Ishikawa (cell line): ENCODE results near the gene APBB3.
A peak's percentile ranks its signal among the peaks of the same experiment; 100 is the strongest.

Source experiments
- CEBPB ChIP-seq: IDR thresholded peaks from 2 replicates; pipeline ENCODE4 v1.6.1; 2012
- CREB1 ChIP-seq: IDR thresholded peaks from 2 replicates; pipeline ENCODE4 v1.6.1; 2012; ENCODE audit warnings: low read depth
- EGR1 ChIP-seq: IDR thresholded peaks from 2 replicates; pipeline ENCODE4 v1.6.1; 2012
- EP300 ChIP-seq: IDR thresholded peaks from 2 replicates; pipeline ENCODE4 v1.6.1; 2012; ENCODE audit warnings: borderline replicate concordance
- FOXM1 ChIP-seq: IDR thresholded peaks from 2 replicates; pipeline ENCODE4 v1.6.1; 2012; ENCODE audit warnings: low read depth, borderline replicate concordance
- MAX ChIP-seq: IDR thresholded peaks from 2 replicates; pipeline ENCODE4 v1.6.1; 2012
- NFIC ChIP-seq: IDR thresholded peaks from 2 replicates; pipeline ENCODE4 v1.6.1; 2012
- RAD21 ChIP-seq: IDR thresholded peaks from 2 replicates; pipeline ENCODE4 v1.6.1; 2012; ENCODE audit warnings: low read depth
- REST ChIP-seq: IDR thresholded peaks from 2 replicates; pipeline ENCODE4 v1.6.1; 2012; ENCODE audit warnings: low read depth, mild to moderate bottlenecking
- TAF1 ChIP-seq: IDR thresholded peaks from 2 replicates; pipeline ENCODE4 v1.6.1; 2012; ENCODE audit warnings: low read depth, mild to moderate bottlenecking
- TCF12 ChIP-seq: IDR thresholded peaks from 2 replicates; pipeline ENCODE4 v1.6.1; 2012; ENCODE audit warnings: low read depth
- TEAD4 ChIP-seq: IDR thresholded peaks from 2 replicates; pipeline ENCODE4 v1.6.1; 2012
- USF1 ChIP-seq: IDR thresholded peaks from 2 replicates; pipeline ENCODE4 v1.6.1; 2012
- YY1 ChIP-seq: IDR thresholded peaks from 2 replicates; pipeline ENCODE4 v1.6.1; 2012; ENCODE audit warnings: low read depth
- ZBTB7A ChIP-seq: IDR thresholded peaks from 2 replicates; pipeline ENCODE4 v1.6.1; 2012; ENCODE audit warnings: low read depth

The APBB3 gene

GRCh38 chr5:140564196-140565023 is at the start of gene APBB3, which contains the start of gene SLC35A4:
TSS of gene APBB3 (minus strand) at chr5:140564598. CDS start at chr5:140564245, 353 bp downstream.
TSS of gene SLC35A4 (plus strand) at chr5:140564828. CDS start at chr5:140567170, 2,342 bp downstream.
- TF ChIP-seq USF1 (peak; percentile 94), CREB1 (peak; percentile 85), RAD21 (no peak), TAF1 (peak; percentile 82), FOXM1 (no peak; the same call in 1 of the 2 replicates), EGR1 (peak; percentile 33; the same call in 1 of the 2 replicates), MAX (peak; percentile 99), YY1 (peak; percentile 98)

GRCh38 chr5:140611020-140611521 is 46.7 kb upstream of the APBB3 start:
- TF ChIP-seq RAD21, result no peak
- TF ChIP-seq NFIC, result no peak
- TF ChIP-seq YY1, result no peak
- no peak for TF ChIP-seq MAX
- TF ChIP-seq EP300, result no peak

- TF ChIP-seq NFIC (no peak), EGR1 (no peak), TCF12 (no peak), YY1 (no peak), CREB1 (no peak), TEAD4 (no peak), CEBPB (no peak)
These were observed 44.7 kb upstream of the APBB3 start for GRCh38 chr5:140609126-140609525.

- TF ChIP-seq EGR1 (no peak), TCF12 (no peak), EP300 (no peak), MAX (no peak), CREB1 (no peak), RAD21 (no peak), FOXM1 (no peak), TEAD4 (no peak), NFIC (no peak), CEBPB (no peak), REST (no peak), TAF1 (no peak), YY1 (no peak), ZBTB7A (no peak), USF1 (no peak)
These were observed 44.3 kb upstream of the APBB3 start for GRCh38 chr5:140608722-140609121.

- TF ChIP-seq EGR1 (no peak), RAD21 (no peak), FOXM1 (no peak), TCF12 (no peak), REST (no peak), MAX (no peak), NFIC (no peak), CREB1 (no peak), YY1 (no peak), EP300 (no peak), USF1 (no peak), TAF1 (no peak), TEAD4 (no peak), CEBPB (no peak), ZBTB7A (no peak)
These were observed 42.6 kb upstream of the APBB3 start for GRCh38 chr5:140607031-140607430.
